Cerebellar cortex (tissue), 1 donor: ENCODE results near the gene CFAP20DC.
"Not testable (repeated sequence)": the region's sequence is repeated elsewhere in the genome, so short reads cannot be mapped to it uniquely, and the experiment has no call there.

Experiments used
- DNase-seq: peaks from one replicate; pipeline ENCODE4 v3.0.0-alpha.2; 2015; ENCODE audit warnings: low spot score

The CFAP20DC gene

DNA sequence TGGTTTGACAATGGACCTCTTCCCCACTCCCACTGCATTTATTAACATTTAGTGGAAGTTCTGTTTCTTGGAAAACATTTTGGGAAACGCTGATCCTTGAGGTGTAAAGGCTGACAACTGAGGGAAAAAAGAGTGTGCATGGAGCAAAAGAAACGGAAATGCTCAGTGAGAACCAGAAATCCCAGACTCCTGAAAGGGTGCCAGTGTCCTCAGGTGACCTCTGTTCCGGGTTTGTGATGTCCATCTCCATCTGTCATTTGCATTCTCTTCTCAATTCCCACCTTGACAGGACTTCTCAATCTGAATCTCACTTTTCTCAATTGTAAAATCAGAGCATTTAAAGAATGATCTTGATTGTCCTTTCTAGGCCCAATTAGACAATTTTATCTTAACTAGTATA is 312.2 kb downstream of the CFAP20DC start:
- DNase-seq = peak; percentile 53

DNA sequence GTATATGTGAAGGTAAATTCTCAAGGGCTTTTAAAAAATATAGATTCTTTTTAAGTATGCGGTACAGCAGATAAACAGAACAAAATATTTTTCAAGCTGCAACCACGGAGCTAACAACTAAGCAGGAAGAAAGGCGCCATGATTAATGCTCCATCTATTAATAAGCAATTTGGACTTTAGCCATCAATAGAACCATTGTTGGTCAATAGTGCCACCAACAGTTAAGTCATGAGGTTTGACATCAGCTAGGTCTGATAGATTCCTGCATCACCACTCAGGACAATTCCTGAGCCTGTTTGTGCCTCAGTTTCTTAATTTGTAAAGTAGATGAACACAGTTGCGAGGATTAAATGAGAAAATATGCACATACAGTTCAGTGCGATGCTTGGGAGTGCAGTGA is 318.2 kb downstream of the CFAP20DC start:
- DNase-seq = no peak

DNA sequence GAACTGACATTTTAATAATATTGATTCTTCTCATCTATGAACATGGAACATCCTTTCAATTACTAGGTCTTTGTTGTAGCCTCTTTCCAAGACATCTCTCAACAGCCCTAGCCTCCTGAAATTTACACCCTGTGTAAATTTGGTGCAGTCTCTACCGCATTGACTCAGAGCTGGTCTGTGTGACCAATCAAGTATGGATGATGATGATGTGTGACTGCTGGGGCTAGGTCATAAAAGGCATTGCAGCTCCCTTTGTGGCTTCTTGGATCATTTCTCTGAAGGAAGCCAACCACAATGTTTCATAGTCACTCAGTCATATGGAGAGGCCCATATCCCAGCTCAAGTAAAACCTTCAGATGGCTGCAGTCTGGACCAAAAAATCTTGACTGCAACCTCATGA is 321.1 kb downstream of the CFAP20DC start:
- no peak for DNase-seq

DNA sequence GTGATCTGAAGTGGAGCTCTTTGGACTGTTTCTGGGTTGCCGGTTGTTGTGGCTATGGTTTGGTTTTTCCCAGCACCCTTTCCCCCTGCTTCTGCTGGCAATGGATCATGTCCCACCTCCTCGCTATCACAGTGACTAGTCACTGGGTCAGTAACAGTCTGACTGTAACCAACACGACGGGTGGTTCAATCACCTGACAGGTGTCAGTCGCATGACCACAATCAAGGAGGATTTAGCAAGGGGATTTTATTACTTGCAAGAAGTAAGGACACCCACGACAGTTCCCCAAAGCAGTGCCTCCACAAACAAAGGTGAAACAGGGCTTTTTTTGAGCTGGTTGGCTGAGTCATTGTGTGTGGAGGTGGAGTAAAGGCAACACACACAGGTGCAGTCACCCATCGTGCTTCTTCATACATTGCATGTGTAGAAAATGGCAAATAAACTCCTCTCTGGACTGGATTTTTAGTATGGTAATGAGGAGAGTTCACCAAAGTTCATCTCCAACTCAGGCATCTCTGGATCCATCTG is 324.4 kb downstream of the CFAP20DC start:
- DNase-seq = no peak

DNA sequence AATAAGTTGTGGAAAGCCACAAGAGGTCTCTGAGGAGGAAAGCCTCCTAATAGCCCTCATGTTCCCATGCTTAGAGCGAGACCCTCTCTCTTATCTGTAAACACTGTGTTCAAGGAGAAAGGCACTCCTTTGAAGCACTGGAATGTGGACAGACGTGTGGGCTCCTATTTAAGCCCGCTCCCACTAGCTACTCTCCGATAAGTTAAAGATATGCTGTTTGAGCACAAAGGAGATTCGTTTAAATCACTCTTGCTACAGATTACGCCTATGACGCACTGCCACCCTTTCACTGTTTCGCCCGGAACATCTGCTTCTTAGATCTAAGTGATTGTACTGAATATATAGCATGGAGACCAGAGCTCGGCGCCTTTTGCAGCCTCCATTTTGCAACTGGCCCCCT is 325.5 kb downstream of the CFAP20DC start:
- DNase-seq = no peak

DNA sequence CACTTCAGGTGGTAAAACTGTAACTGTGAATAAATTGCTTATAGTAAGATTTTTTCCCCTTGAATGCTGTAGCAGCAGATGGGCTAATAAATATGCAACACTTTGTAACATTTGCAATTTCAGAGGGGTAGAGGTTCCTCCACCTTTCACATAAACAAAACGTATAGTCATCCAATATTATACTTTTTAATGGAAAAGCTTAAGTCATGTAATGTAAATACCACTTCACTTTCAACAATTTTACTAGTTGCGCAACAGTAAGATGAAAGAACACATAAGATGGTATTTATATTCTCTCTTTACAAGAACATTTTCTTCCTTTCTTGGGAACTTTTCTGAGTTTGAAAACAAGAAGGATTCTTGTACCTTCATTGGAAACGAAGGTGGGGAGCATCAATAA is 326.7 kb downstream of the CFAP20DC start:
- DNase-seq = no peak

DNA sequence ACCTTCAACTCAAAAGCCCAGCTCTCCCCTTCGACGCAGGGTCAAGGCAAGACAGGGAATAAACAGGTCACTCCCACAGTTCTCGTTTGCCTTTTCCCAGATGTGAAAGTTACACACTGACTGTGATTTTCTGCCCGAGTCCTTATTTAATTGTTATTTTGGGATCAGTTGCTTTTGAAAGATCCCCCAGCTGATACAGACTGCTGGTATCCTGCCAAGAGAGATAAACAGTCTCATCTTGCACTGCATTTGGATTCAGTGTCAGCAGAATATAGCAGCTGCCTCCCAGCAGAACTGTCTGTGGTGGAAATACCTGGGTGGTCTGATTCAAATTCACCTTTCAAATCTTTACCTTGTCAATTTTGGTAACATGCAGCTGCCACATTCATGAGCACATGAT is 327.3 kb downstream of the CFAP20DC start:
- no peak for DNase-seq

DNA sequence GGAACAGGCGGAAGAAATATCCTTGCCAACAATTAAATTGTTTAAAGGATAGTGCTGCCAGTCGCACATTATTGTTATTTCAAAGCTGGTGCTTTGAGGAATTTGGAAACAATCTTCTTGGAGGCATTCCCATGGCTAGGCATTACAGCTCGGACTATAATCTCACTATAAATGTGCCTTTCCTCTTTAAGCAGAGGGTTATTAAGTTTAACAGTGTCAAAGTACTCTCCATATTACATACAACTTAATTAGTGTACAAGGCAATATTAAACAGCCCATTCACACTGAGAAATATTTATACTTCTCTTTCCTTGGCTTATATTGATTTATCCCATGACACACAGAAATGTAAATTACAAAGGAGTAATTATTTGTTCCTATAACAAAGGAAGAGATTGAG is 329.3 kb downstream of the CFAP20DC start:
- no peak for DNase-seq

DNA sequence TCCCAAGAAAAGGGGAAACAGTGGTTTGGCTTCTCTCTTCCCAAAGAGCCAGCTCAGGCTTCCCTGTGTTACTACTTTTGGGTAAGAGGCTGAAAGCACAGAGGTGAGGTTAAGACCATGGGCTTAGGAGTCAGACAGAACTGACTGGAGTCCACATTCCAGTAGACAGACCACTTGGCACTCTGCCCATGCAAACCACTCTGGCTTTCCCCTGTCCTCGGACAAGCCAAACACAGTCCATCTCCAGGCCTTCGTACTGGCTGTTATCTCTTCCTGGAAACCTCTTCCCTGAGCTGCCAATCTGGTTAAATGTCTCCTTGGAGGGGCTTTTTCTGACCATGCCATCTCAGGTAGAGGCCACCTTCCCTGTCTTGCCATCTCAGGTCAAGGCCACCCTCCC is 330.1 kb downstream of the CFAP20DC start:
- no peak for DNase-seq

DNA sequence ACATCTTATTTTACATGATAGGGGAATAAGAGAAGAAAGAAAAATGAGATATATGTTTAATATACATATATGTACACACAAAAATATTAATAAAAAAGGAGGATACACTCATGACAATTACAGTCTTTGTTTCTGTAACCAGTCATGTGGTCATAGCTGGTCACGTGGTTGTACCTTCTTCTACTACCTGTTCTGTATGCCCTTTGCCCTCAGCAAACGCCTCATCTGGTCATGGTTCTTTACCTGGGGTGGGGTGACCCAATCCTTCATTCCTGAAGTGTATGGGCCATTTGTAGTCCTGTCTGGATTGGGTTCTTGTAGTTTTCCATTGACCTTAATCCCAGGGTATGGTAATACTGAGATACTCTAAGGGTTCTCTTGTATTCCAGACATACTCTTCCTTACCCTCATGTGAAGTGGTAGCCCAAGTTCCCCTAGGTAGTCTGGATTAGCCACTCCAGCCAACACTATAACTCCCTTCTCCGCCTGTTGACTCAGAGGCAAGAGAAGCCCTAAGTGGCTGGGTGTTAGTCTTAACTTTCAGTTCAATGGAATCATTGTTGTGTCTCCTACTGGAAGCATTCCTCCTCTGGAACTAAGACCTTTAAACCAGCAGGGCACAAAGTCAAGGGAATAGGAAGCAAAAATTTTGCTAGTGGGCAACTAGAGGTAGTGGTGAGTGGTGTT is 336.0 kb downstream of the CFAP20DC start:
- no peak for DNase-seq

DNA sequence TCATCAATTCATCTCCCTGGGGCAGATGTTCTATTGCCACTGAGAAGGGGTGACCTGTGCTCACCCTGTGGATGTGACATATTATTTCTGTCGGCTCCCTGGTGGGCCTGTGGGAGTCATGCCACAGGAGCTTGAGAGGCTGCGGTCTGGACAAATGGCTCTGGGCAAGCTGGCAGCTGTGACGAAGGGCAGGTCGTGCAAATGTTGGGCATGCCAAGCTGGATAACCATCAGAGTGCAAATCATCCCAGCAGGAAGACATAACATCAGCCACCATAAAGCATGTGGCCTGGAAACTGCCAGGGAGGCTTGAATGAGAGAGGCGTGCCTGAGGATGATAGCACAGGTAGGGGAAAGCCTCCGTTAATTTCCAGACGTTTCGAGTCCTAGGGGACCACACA is 338.0 kb downstream of the CFAP20DC start:
- no peak for DNase-seq

DNA sequence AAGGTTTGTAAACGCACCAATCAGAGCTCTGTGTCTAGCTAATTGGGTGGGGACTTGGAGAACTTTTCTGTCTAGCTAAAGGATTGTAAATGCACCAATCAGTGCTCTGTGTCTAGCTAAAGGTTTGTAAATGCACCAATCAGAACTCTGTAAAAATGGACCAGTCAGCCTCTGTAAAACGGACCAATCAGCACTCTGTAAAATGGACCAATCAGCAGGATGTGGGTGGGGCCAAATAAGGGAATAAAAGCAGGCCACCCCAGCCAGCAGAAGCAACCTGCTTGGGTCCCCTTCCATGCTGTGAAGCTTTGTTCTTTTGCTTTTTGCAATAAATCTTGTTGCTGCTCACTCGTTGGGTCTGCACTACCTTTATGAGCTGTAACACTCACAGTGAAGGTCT is 340.8 kb downstream of the CFAP20DC start:
- DNase-seq = not testable (repeated sequence)

DNA sequence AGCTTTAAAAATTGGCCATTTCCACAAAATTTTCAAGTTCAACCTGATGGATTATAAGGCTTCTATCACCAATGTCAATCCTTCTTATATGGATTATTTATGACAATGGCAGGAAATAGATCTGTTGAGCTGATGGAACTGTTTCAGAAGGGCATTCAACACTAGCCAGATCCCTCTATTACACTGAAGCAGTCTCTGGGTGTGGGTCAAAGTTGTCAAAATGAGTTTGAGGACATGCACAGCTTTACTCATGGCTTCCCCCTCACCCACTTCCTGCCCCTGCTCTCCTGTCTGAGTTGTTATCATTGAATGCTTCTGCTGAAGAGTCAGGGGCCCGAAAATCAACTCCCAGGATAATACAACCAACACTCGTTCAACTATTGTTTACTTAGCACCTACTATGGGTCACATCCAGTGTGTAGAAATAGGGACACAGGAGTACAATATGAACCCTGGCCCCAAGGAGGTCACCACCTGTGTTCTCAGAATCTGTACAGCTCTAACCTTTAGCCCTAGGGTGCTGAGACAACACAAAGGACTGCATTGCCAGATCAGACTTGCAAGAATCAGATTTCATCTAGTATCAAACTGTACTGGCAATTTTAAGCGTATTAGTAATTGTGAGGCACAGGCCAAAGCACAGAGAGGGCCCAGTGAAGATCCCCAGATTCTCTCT is 341.6 kb downstream of the CFAP20DC start:
- no peak for DNase-seq

DNA sequence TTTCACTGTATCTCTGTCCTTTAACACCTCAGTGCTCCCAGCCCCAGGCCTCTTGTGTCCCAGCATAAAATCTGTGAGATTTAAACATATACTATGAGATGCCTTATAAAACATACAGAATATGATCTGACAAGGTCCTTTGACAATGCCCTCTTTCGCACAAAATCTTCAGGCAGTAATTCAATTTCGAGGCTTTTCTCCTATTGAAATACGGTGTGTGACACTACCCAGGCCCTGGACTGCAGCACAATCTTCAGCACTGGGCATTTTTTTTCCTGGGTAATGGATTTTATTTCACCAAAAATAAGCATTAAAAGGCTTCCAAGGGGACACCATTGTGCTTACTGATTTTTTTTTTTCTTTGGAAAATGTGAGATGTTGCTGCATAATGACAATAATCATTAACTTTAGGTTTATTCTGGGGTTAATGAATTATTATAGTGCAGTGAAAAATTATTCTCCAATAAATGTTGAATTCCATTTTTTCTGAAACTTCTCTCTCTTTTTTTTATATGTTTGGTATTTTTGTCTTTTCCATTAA is 342.4 kb downstream of the CFAP20DC start:
- no peak for DNase-seq

DNA sequence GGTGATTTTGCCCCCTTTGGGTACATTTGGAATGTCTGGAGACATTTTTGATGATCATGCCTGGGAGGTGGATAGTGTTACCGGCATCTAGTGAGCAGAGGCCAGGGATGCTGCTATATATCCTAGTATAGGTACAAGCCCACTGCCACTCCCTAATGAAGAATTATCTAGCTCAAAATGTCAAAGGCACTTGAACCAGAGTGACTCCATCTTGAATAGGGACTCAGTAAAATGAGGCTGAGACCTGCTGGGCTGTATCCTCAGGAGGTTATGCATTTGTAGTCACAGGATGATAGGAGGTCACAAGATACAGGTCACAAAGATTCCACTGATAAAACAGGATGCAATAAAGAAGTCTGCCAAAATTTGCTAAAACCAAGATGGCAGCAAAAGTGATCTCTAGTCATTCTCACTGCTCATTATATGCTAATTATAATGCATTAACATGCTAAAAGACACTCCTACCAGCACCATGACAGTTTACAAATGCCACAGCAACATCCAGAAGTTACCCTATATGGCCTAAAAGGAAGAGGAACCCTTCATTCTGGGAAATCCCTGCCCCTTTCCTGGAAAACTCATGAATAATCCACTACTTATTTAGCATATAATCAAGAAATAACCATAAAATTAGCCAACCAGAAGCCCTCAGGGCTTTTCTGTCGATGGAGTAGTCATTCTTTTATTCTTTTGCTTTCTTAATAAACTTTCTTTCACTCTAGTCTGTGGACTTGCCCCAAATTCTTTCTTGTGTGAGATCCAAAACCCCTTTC is 343.2 kb downstream of the CFAP20DC start:
- DNase-seq = no peak

DNA sequence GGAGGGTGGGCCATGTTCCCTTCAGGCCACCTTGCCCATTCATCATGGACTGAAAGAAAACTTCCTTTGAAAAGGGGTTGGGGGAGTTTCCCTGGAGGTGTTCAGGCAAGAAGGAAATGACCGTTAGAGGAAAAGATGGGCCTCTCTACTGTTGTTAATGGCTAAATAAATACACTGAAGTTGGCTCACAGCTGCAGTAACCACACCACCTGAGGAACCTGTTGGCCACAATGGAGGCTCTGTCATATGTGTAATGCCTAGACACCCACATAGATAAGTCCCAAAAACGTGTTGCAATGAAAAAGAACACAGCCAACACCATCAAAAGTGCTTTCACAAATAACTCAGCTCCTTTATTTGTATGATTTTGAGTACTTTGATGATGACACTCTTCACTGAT is 345.1 kb downstream of the CFAP20DC start:
- DNase-seq = no peak

DNA sequence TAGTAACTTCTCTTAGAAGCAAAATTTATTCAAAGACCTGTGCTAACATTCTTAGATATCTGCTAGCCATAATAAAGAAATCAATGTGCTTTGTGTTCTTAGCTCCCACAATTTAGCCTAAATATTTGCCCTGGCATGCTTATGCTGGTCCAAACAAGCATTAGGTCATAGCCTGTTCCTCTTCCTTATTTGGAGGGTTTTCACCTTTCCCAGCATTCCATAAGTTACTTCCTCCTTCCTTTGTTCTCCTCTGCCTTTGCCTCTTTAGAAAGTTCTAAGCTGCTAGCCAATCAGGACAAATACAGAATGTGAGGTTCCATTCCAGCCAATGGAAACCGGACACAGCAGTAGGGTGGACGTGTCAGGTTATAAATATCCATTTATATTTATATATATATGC is 345.5 kb downstream of the CFAP20DC start:
- not testable (repeated sequence) for DNase-seq

DNA sequence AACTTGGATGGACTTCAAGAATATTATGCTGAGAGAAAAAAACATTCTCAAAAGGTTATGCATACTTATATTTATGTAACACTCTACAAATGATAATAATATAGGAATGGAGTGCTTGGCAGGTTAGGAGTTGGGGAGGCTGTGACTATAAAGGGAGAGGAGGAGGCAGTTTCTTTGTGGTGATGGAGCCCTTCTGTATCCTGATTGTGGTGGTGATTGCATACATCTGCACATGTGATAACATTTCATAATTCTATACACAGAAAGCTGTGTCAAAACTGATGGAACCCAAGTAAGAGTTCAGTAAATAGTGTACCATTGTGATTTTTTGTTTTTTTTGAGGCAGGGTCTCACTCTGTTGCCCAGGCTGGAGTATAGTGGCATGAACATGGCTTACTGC is 351.6 kb downstream of the CFAP20DC start:
- DNase-seq = no peak

DNA sequence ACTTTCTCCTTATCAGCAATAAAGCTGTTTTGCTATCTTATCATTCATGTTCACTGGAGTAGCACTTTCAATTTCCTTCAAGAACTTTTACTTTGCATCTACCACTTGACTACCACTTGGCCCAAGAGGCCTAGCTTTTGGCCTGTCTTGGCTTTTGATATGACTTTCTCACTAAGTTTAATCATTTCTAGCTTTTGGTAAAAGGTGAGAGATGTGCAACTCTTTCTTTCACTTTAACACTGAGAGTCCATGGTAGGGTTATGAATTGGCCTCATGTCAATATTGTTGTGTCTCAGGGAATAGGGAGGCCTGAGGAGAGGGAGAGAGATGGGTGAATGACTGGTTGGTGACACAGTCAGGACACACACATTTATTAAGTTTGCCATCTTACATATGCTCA is 352.3 kb downstream of the CFAP20DC start:
- DNase-seq = no peak

DNA sequence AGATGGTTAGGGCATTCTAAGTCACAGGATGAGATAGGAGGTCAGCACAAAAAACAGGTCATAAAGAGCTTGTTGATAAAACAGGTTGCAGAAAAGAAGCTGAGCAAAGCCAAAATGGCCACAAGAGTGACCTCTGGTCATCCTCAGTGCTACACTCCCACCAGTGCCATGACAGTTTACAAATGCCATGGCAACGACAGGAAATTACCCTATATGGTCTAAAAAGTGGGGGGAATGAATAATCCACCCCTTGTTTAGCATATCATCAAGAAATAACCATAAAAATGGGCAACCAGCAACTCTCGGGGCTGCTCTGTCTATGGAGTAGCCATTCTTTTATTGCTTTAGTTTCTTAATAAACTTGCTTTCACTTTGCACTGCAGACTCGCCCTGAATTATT is 353.0 kb downstream of the CFAP20DC start:
- DNase-seq = not testable (repeated sequence)

DNA sequence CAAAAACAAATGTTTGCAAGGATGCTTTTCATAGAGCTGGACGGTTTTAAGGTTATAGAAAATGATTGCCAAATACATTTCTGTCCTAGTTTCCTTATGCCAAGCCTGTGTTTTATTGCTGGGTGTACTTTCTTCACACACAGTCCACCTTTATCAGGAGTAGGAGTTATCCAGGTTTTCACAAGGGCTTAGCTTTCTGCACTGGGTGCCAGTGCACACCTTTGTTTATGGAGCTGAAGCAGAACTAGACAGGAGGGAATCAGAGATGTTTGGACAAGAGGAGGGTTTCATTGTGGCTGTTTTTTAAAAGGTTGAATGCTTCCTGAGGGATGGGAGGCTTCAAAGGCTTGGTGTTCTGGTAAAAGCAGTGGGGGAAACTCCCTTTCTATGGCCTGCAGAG is 353.7 kb downstream of the CFAP20DC start:
- no peak for DNase-seq

DNA sequence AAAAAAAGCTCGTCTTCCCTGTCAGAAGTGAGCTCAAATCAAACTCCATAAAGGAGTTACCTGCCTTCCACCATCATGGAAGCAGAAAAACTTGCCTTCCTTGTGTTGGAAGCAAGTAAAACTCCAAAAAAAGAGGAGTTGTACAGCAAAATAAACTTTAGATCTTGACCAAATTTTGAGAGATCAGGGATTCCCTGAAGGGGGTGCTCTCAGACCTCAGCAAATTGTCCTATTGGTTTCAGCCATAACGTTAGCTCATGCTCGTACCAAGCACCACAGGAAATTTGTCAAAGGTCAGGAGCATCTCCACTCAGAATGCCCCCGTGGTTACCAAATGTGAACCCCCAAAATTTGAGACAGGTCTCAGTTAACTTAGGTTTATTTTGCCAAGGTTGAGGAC is 354.5 kb downstream of the CFAP20DC start:
- DNase-seq = not testable (repeated sequence)
